ENCODE results near the gene GFY. TPM values are rescaled to one million over a fixed set of nuclear protein-coding genes. Genes with fewer than 3 reads are reported as not detected.
"Not testable (repeated sequence)": the region's sequence is repeated elsewhere in the genome, so short reads cannot be mapped to it uniquely, and the experiment has no call there.

GFY gene
- total RNA-seq, 1 experiment from 2014 or later: not detected

DNA sequence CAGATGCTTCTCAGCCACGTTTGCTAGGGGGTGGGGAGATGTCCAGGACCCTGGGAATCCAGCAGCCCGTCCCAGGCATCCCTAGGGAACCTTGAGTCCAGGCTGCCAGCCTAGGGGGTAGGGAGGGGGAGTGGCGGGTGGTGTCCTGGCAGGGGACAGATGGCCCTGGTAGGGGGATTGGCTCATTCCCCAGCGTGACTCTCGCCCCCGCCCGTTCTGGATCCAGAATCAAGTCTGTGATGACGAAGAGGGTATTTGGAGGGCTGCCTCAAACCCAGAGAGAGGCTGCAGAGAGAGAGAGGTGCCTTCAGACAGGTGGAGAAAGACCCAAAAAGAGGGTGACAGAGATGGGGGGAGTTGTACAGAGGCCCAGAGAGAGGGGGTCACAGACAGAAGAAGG is 12.0 kb downstream of the GFY start:
- H3K9me3 ChIP-seq (replicated peaks): peaks cover 3% of the 10 kb centered on the region; the same call in 1 of the 2 replicates
- H3K4me3 ChIP-seq: no peak overlapping the region
- no peaks in the 10 kb centered on the region for H3K36me3 ChIP-seq
- H3K4me1 ChIP-seq (replicated peaks): no peaks in the 10 kb centered on the region; the same call in 1 of the 2 replicates
- peaks cover 86% of the 10 kb centered on the region for H3K27me3 ChIP-seq (replicated peaks)
- no peak overlapping the region for H3K27ac ChIP-seq
- no peak for DNase-seq (ENCODE audit: low read depth in 1 of 2, low spot score in 2 of 2)

- Histone ChIP-seq H3K27me3 (replicated peaks) (peaks cover 79% of the 10 kb centered on the region), H3K36me3 (no peaks in the 10 kb centered on the region), H3K4me3 (no peak overlapping the region), H3K4me1 (replicated peaks) (peaks cover 6% of the 10 kb centered on the region), H3K27ac (no peak overlapping the region), H3K9me3 (replicated peaks) (0 out of 2 replicates have a peak, but pooled peaks cover 3% of the 10 kb centered on the region)
- no peak for DNase-seq (ENCODE audit: low read depth in 1 of 2, low spot score in 2 of 2)
Observed at GRCh38 chr19:49438261-49438660, 13.1 kb downstream of the GFY start.

- peaks cover 68% of the 10 kb centered on the region for H3K27me3 ChIP-seq (replicated peaks)
Observed at GRCh38 chr19:49439836-49440235, 14.6 kb downstream of the GFY start.

GRCh38 chr19:49440439-49441209 is 15.4 kb downstream of the GFY start:
- DNase-seq (ENCODE audit: low read depth in 1 of 2, low spot score in 2 of 2): no peak
- no peak overlapping the region for H3K4me3 ChIP-seq
- peaks cover 60% of the 10 kb centered on the region for H3K27me3 ChIP-seq (replicated peaks)

More at GRCh38 chr19:49439836-49440235, 14.6 kb downstream of the GFY start:
- Histone ChIP-seq H3K27ac (no peak overlapping the region), H3K4me1 (replicated peaks) (peaks cover 10% of the 10 kb centered on the region), H3K4me3 (no peak overlapping the region), H3K9me3 (replicated peaks) (0 out of 2 replicates have a peak, but pooled peaks cover 3% of the 10 kb centered on the region), H3K36me3 (no peaks in the 10 kb centered on the region)
- no peak for DNase-seq (ENCODE audit: low read depth in 1 of 2, low spot score in 2 of 2)

DNA sequence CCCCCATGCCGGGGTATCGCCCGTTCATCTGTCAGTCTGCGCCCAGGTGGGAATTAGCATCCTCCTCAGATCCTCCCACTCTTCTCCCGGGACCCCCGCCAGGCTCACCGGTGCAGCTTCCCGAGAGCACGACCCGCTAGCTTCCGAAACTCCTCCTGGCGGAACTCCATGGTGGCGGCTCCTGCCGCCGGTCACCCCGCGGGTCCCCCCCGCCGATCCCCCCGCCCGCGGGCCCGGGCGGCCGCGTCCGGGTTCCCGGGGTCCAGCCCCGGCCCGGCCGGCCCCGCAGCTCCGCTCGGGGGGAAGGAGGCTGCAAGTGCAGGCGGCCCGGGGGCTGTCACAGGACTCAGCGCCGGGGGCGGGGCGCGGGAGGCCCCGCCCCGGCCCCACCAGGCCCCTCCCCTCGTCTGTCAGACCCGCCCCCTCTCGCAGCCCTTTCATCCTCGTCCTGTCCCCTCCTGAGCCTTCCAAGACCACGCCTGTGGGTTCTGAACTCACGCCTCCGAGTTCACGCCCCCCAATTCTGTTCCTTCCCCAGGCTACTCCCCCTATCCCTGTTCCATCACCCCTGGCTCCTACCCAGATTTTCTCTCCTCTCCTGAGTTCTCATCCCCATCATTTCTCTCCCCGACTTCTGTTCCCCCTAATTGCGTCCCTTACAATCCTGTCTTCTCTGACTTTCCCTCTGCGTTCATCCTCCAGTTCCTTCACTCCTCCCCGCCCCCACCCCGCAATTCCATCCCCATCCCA is 16.2 kb downstream of the GFY start, which contains the start of gene SLC17A7:
SLC17A7 (minus strand) TSS at position 318 of the 750 bp plus-strand sequence; CDS start at position 170, 148 bp downstream.
- peaks cover 52% of the 10 kb centered on the region for H3K27me3 ChIP-seq (replicated peaks)
- no peak for DNase-seq (ENCODE audit: low read depth in 1 of 2, low spot score in 2 of 2)
- H3K36me3 ChIP-seq: no peaks in the 10 kb centered on the region; the same call in 1 of the 2 replicates
- H3K4me3 ChIP-seq: no peak within 1 kb of the TSS
- peaks cover 10% of the 10 kb centered on the region for H3K4me1 ChIP-seq (replicated peaks)
- H3K9me3 ChIP-seq (replicated peaks): no peaks in the 10 kb centered on the region
- no peak within 1 kb of the TSS for H3K27ac ChIP-seq

More at GRCh38 chr19:49440439-49441209, 15.4 kb downstream of the GFY start:
- Histone ChIP-seq H3K9me3 (replicated peaks) (0 out of 2 replicates have a peak, but pooled peaks cover 3% of the 10 kb centered on the region), H3K36me3 (no peaks in the 10 kb centered on the region), H3K27ac (no peak overlapping the region), H3K4me1 (replicated peaks) (peaks cover 10% of the 10 kb centered on the region)

GRCh38 chr19:49441960-49442350 is 16.8 kb downstream of the GFY start:
- Histone ChIP-seq H3K9me3 (replicated peaks) (no peaks in the 10 kb centered on the region), H3K27me3 (replicated peaks) (peaks cover 46% of the 10 kb centered on the region), H3K4me3 (no peak overlapping the region), H3K4me1 (replicated peaks) (peaks cover 10% of the 10 kb centered on the region), H3K27ac (no peak overlapping the region), H3K36me3 (peaks cover 6% of the 10 kb centered on the region)
- no peak for DNase-seq (ENCODE audit: low read depth in 1 of 2, low spot score in 2 of 2)

DNA sequence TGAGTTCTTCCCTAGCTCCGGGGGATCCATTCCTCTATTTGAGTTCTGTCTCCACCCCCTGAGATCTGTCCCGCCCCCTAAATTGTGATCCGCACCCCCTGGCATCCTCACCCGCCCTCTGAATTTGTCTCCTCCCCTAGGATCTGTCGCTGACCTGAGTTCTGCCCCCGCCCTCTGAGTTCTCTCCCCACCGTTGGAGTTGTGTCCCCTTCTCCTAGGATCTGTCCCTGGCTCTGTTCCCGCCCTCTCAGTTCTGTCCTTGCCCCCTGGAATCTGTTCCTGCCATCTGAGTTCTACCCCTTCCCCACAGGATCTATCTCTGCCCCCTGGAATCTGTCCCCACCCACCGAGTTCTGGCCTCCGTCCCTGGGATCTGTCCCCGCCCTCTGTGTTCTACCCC is 17.2 kb downstream of the GFY start:
- no peak for DNase-seq (ENCODE audit: low read depth in 1 of 2, low spot score in 2 of 2)
- peaks cover 10% of the 10 kb centered on the region for H3K36me3 ChIP-seq
- H3K27ac ChIP-seq: no peak overlapping the region
- peaks cover 10% of the 10 kb centered on the region for H3K4me1 ChIP-seq (replicated peaks)
- no peaks in the 10 kb centered on the region for H3K9me3 ChIP-seq (replicated peaks)
- H3K4me3 ChIP-seq: no peak overlapping the region
- peaks cover 46% of the 10 kb centered on the region for H3K27me3 ChIP-seq (replicated peaks)

DNA sequence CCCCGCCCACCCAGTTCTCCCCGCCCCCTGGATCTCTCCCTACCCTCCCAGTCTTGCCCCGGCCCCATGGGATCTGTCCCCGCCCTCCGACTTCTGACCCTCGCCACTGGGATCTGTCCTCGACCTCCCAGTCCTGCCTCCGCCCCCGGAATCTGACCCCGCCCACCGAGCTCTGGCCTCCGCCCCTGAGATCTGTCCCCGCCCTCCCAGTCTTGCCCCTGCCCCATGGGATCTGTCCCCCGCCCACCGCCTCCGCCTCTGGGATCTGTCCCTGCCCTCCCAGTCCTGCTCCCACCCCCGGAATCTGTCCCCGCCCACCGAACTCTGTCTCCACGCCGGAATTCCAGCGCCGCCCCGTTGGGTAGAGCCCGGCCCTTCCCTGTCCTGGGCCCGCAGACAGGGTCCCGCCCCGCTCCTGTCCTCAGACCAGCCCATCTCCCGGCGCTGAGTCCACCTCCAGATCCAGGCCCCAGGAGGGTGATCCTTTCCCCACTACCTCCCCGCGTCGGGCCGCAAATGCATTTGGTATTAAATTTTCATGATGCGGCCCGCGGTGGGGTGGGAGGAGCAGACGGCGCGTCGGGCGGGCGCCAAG is 17.7 kb downstream of the GFY start:
- H3K27me3 ChIP-seq (replicated peaks): peaks cover 46% of the 10 kb centered on the region
- peak overlapping the region; percentile 47 for H3K4me3 ChIP-seq
- H3K36me3 ChIP-seq: peaks cover 14% of the 10 kb centered on the region
- DNase-seq (ENCODE audit: low read depth in 1 of 2, low spot score in 2 of 2): peak; percentile 86 to 98
- peaks cover 10% of the 10 kb centered on the region for H3K4me1 ChIP-seq (replicated peaks)
- no peaks in the 10 kb centered on the region for H3K9me3 ChIP-seq (replicated peaks)
- H3K27ac ChIP-seq: no peak overlapping the region

GRCh38 chr19:49443366-49444099 is 18.3 kb downstream of the GFY start:
- H3K27me3 ChIP-seq (replicated peaks): peaks cover 40% of the 10 kb centered on the region
- DNase-seq (ENCODE audit: low read depth in 1 of 2, low spot score in 2 of 2): peak; percentile 94 to 98
- H3K4me1 ChIP-seq (replicated peaks): peaks cover 10% of the 10 kb centered on the region
- H3K9me3 ChIP-seq (replicated peaks): no peaks in the 10 kb centered on the region
- H3K4me3 ChIP-seq: peak overlapping the region; percentile 47
- no peak overlapping the region for H3K27ac ChIP-seq
- peaks cover 17% of the 10 kb centered on the region for H3K36me3 ChIP-seq

DNA sequence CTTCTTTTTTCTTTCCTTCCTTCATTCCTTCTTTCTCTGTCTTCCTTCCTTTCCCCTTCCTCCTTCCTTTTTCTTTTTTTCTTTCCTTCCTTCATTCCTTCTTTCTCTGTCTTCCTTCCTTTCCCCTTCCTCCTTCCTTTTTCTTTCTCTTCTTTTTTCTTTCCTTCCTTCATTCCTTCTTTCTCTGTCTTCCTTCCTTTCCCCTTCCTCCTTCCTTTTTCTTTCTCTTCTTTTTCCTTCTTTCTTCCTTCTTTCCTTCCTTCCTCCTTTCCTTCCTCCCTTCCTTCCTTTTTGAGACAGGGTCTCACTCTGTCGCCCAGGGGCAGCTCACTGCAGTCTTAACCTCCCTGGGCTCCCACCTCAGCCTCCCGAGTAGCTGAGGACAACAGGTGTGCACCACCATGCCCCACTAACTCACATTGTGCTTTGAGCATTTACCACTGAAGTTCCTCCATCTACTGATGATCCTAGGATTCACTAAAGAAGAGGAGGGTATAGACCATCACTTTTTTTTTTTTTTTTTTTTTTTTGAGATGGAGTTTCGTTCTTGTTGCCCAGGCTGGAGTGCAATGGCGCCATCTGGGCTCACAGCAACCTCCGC is 19.0 kb downstream of the GFY start:
- Histone ChIP-seq H3K36me3 (peaks cover 20% of the 10 kb centered on the region), H3K4me1 (replicated peaks) (peaks cover 10% of the 10 kb centered on the region), H3K27me3 (replicated peaks) (peaks cover 33% of the 10 kb centered on the region)
- H3K27ac ChIP-seq; H3K9me3 ChIP-seq (replicated peaks); H3K4me3 ChIP-seq; DNase-seq (ENCODE audit: low read depth in 1 of 2, low spot score in 2 of 2): not testable (repeated sequence)

- no peak overlapping the region for H3K27ac ChIP-seq
- H3K4me3 ChIP-seq: no peak overlapping the region
- peaks cover 15% of the 10 kb centered on the region for H3K27me3 ChIP-seq (replicated peaks)
- no peaks in the 10 kb centered on the region for H3K9me3 ChIP-seq (replicated peaks)
- peaks cover 28% of the 10 kb centered on the region for H3K36me3 ChIP-seq
- peaks cover 10% of the 10 kb centered on the region for H3K4me1 ChIP-seq (replicated peaks)
- no peak for DNase-seq (ENCODE audit: low read depth in 1 of 2, low spot score in 2 of 2)
Observed at GRCh38 chr19:49445997-49446396, 20.8 kb downstream of the GFY start.

- peak in 1 of 2 experiments; percentile 69 for DNase-seq (ENCODE audit: low read depth in 1 of 2, low spot score in 2 of 2)
- H3K4me1 ChIP-seq (replicated peaks): peaks cover 10% of the 10 kb centered on the region
Observed at GRCh38 chr19:49447485-49448431, 22.6 kb downstream of the GFY start.

More at GRCh38 chr19:49447485-49448431, 22.6 kb downstream of the GFY start:
- no peaks in the 10 kb centered on the region for H3K27me3 ChIP-seq (replicated peaks)
- H3K4me3 ChIP-seq: no peak overlapping the region
- H3K27ac ChIP-seq: no peak overlapping the region
- peaks cover 28% of the 10 kb centered on the region for H3K36me3 ChIP-seq
- H3K9me3 ChIP-seq (replicated peaks): no peaks in the 10 kb centered on the region

Measured in SJSA1 (cell line).